NCI-H226 (cell line): ENCODE results near the gene DDX47.
"Not testable (repeated sequence)": the region's sequence is repeated elsewhere in the genome, so short reads cannot be mapped to it uniquely, and the experiment has no call there.

ENCODE experiments used
- DNase-seq: peaks from one replicate; pipeline ENCODE4 v3.0.0-alpha.2; 2015

DDX47 gene

DNA sequence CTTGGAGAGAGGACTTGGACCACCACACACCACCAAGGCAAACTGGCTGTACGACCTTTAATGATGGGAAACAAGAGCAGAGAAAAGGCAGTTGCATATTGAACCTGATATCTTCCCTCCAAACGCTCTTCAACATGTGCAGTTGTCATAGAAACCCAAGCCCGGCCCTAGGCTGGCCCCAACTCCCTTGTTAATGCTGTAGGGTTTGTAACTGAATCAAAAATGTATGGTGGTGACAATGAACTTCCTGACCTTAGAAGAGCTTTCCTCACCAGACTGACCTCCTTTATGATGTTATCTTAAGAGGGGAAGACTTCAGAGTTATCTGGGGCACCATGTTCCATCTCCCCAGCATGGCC, 15.4 kb upstream of the DDX47 start:
- no peak for DNase-seq

DNA sequence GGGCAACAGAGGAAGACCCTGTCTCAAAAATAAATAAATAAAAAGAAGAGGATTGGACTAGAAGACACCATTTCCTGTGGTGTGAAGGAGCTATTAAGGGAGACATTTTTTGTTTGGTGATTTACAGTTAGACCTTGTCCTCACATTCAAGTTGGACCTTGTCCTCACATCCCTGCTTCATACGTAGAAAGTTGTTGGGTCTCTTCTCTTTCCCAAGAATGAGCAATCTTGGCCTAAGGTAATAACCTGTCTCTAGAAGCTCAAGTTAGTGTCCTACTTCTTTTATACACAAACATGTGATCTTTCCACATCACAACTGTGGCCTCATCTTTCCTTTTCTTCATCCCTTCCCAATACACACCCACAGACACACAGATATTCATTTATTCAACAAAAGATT, 14.7 kb upstream of the DDX47 start:
- no peak for DNase-seq

DNA sequence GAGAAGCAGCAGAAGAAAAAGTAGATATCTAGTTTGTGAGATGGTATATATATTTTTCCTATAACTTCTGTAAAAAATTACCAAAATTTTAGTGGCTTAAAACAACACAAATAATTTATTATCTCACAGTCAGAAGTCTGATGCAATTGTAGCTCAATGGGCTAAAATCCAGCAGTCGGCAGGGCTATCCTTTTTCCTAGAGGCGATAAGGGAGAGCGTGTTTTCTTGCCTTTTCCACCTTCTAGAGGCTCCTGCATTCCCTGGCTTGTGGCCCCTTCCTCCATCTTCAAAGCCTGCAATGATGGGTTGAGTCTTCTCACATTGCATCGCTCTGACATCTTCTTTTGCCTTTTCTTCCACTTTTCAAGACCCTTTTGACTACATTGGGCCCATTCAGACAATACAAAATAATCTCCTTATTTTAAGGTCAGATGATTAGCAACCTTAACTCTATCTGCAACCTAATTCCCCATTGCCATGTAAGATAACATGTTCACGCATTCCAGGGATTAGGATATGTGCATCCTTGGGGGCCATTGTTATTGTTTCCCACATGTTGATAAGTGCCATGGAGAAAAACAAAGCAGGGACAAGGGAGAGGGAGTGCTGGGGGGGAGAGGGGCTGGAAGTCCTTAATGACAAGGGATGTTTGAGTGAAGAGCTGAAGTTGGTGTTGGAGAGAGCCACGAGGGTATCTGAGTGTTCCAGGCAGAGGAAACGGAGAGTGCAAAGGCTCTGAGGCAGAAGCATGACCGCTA, 13.8 kb upstream of the DDX47 start:
- DNase-seq = no peak

DNA sequence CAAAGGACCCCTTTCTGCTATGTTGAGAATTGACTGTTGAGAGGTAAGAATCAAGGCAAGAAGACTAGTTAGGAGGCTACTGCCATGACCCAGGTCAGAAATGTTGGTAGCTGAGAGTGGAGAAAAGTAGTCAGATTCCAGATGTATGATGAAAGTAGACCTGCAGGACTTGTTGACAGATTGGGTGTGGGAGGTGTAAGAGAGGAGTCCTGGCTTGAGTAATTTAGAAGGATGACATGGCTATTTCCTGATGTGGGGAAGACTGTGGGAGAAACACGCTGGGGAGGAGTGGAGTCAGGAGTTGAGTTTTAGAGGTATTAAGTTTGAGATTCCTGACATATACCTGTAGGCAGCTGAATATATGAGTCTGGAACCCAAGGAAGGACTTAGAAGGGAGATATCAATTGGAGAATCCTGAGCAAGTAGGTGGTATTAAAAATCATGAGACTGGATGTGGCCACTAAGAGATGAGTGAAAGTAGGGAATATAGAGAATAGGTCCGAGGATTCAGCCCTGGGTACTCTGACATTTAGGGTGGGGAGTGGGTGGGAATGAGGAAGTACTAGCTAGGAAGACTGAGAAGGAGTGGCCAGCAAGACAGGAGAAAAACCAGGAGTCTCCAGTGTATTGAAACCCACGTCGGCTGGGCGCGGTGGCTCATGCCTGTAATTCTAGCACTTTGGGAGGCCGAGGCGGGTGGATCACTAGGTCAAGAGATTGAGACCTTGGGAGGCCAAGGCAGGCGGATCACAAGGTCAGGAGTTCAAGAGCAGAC, 12.6 kb upstream of the DDX47 start:
- peak; percentile 98 for DNase-seq

- not testable (repeated sequence) for DNase-seq
These were observed 11.5 kb upstream of the DDX47 start for GRCh38 chr12:12801656-12802055.

DNA sequence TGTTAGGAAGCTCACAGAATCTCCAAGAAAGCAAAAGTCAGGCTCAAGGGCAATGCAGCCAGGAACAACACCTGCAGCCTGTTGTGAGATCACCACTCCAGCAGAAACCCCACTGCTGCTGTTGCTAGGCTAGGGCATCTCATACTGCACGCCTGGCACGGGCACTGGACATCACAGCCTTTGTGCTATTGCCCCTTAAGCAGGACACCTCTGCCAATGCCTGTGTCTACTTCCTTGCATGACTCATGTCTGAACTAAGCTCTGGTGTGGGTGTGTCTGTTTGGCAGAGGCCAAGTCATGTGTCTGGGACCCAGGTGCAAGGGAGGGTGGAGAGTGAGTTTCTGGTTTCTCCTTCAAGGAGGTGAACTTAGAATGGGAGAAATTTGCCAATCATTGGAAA, 10.0 kb upstream of the DDX47 start:
- peak; percentile 97 for DNase-seq

- DNase-seq = peak; percentile 35
These were observed 9.1 kb upstream of the DDX47 start for GRCh38 chr12:12804011-12804410.

DNA sequence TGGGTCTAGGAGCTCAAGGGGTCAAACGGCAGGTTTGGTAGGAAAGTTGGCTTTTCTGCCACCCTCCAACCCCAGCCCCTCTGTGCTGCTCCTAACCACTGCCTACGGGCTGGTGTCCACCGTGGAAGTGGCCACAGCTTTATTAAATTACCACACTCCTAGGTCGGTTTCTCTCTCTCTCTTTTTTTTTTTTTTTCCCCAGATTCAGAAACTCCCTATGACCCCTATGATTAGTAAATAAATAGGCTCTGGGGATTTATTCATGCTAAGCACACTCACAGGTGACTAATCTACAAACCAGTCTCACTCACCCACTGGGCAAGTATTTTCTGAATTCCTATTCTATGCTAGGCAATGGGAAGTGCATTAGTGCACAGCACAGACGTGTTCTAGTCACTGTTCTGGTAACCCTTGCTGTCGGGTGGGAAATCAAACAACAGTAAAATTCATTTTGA, 8.7 kb upstream of the DDX47 start:
- DNase-seq = peak; percentile 89

DNA sequence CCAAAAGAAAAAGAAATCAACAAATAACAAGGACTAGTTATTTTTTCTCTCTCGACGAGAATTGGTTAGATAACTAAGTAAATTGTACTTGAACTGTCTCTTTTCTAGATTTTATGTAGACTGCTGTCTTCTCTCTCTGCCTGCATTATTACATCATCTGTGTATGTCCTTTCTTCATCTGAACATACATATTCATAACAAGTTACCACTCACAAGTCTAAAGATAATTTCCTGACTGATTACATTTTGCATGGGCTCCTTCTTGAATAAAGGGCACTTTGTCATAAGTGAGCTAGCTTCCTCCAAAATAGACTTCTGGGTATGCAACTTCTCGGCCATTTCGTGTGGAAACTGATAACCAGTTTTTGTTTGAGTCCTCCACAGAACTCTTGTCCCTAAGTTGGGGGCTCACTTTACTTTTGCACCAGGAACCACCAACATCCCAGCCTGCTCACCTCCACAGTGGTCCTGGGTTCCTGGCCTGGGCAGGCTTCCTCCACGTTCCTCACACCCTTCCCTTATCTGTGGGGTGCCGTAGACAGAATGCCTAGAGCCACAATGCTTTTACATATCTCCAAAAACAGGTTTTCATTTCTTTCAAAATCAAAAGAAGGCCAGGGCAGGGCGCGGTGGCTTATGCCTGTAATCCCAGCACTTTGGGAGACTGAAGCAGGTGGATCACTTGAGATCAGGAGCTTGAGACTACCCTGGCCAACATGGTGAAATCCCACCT, 6.2 kb upstream of the DDX47 start:
- DNase-seq = no peak

GRCh38 chr12:12807517-12807903, 5.6 kb upstream of the DDX47 start:
- DNase-seq = not testable (repeated sequence)

- DNase-seq = no peak
These were observed 5.0 kb upstream of the DDX47 start for GRCh38 chr12:12807970-12808702.

DNA sequence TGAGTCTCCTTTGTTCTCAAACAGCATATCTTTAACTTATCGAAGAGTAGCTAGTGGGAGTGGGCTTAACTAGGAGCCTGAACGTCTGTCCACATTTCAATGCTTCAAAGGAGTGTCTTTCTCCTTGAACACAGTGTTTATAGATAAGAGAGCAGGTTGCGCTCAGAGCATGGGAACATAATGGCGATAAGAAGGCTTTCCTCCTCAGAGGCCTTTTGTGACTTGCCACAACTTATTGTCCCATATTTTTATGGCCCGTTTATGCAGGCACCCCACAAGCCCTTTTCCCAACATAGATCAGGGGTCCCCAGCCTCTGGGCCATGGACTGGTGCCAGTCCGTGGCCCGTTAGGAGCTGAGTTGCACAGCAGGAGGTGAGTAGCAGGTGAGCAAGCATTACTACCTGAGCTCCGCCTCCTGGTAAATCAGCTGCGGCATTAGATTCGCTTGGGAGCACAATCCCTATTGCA, 2.6 kb upstream of the DDX47 start:
- DNase-seq = no peak

- DNase-seq = no peak
These were observed 1.8 kb upstream of the DDX47 start for GRCh38 chr12:12811343-12811742.

DNA sequence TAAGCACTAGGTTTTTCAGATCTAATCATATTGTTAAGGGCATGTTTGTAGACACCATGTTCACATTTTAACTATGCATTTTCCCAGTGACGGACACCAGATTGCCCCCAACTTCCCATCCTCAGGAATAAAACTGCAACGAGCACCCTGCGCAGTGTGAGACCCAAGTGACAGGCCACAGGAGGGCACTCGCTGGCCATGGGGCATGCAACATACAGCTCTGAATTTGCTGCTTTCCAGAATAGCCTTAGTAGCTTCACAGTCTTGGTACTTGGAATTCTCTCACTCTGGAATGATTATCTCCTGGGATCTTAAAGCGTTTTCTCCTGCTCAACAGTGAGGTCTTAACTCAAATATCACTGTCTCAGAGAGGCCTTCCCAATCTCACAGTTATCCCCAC, 972 bp upstream of the DDX47 start:
- DNase-seq = no peak

- no peak for DNase-seq
These were observed 477 bp upstream of the DDX47 start for GRCh38 chr12:12812618-12813119.

DNA sequence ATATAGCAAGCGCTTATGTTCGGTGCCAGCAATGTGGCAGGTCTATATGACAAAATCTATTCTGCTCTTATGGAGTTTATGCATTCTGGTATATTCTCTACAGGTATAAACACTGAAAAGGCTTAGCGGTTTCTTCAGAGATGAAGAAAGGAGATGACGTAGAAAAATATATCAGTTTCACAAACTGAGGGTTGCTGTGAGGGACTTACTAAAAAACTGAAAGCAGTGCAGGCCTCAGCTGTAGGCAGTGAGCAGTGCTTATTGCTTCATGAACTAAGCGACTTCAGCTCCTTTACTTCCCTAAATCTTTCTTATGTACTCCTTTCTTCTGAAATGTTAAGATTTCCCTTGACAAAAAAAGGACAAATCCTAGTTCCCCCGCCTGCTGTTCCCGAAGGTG, 4.5 kb downstream of the DDX47 start:
- DNase-seq = no peak

- peak; percentile 12 for DNase-seq
These were observed 5.6 kb downstream of the DDX47 start for GRCh38 chr12:12818701-12819100.

- DNase-seq = no peak
These were observed 6.1 kb downstream of the DDX47 start for GRCh38 chr12:12819221-12819620.

DNA sequence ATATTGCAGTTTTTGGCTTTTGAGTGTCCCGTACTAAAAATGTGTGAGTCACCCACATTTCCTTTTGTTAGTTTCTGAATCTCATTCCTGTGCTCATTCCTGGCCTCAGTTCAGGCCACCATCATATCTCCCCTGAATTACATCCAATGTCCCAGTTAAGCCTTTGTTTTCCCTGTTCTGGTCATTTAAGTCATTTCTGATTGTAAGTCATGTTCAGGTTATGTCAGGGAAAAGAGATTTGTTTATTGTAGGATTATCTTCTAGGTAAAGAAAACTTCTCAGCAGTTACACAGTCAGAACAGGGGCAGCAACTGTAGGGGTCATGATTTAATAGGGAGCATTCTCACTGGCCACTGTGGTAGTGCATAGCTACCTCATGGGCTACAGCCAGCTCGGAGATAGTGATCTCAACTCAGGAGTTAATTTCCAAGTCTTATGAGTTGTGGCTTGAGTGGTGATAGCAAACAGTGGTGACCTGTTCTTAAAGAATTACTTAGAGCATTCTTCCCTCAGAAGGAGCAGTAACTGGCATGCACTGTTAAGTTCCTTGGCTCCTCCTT, 6.7 kb downstream of the DDX47 start:
- peak; percentile 96 for DNase-seq

DNA sequence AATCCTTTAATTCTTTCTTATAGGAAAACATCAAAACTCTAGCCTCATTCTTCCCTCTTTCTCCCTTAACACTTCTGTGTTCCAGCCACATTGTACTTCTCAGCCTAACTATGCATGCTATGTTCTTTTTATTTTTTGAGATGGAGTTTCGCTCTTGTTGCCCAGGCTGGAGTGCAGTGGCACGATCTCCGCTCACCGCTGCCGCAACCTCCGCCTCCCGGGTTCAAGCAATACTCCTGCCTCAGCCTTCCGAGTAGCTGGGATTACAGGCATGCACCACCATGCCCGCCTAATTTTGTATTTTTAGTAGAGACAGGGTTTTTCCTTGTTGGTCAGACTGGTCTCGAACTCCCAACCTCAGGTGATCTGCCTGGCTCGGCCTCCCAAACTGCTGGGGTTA, 7.2 kb downstream of the DDX47 start:
- not testable (repeated sequence) for DNase-seq

DNA sequence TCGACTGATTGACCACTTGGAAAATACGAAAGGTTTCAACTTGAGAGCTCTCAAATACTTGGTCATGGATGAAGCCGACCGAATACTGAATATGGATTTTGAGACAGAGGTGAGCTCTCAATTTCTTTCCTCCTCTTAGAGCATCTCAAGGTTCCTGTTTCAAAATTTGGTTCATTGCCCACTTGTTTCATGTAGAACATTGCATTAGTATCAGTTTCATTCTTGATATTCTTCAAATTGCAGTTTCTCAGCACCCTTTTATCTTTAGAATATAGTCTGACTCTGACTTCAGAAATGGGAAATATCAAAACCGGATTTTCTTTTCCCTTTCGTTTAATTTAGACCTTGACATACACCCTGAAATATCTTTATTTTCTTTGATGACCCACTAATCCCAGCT, 8.8 kb downstream of the DDX47 start:
- no peak for DNase-seq

DNA sequence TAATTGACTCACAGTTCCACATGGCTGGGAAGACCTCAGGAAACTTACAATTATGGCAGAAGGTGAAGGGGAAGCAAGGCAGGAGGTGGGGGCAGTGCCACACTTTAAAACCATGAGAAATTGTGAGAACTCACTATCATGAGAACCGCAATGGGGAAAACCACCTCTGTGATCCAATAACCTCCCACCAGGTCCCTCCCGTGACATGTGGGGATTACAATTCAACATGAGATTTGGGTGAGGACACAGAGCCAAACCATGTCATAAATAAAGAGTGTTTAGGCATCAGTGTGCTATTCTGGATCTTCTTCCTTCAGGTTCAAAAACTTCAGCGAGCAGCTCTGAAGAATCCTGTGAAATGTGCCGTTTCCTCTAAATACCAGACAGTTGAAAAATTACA, 9.7 kb downstream of the DDX47 start:
- peak; percentile 91 for DNase-seq
